ENCODE results near the gene SLC41A3.

DNA sequence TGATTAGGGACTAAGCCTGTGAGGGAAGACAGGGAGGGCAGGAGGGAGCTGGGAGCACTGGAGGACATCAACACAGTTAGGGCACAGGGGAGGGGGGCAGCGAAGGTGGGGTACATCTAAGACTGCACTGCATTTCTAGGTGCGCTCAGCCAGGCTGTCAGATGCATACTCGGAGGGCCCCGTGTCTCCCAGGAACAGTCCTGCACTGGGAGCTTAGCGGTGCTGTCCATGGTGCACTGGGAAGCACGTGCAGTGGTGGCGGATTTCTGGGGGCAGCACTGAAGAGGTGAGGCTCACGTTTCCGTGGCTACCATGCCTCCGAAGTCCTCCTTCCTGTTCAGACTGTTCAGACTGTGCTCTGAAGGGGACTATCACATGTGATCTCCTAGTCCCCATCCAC, 60.5 kb downstream of the SLC41A3 start:
- TF ChIP-seq, protein P1, sequence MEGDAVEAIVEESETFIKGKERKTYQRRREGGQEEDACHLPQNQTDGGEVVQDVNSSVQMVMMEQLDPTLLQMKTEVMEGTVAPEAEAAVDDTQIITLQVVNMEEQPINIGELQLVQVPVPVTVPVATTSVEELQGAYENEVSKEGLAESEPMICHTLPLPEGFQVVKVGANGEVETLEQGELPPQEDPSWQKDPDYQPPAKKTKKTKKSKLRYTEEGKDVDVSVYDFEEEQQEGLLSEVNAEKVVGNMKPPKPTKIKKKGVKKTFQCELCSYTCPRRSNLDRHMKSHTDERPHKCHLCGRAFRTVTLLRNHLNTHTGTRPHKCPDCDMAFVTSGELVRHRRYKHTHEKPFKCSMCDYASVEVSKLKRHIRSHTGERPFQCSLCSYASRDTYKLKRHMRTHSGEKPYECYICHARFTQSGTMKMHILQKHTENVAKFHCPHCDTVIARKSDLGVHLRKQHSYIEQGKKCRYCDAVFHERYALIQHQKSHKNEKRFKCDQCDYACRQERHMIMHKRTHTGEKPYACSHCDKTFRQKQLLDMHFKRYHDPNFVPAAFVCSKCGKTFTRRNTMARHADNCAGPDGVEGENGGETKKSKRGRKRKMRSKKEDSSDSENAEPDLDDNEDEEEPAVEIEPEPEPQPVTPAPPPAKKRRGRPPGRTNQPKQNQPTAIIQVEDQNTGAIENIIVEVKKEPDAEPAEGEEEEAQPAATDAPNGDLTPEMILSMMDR (IDR thresholded peaks at IDR 0.05; ENCODE audit: low read depth, low read length, missing input control), result no peak
- TF ChIP-seq, protein P2, sequence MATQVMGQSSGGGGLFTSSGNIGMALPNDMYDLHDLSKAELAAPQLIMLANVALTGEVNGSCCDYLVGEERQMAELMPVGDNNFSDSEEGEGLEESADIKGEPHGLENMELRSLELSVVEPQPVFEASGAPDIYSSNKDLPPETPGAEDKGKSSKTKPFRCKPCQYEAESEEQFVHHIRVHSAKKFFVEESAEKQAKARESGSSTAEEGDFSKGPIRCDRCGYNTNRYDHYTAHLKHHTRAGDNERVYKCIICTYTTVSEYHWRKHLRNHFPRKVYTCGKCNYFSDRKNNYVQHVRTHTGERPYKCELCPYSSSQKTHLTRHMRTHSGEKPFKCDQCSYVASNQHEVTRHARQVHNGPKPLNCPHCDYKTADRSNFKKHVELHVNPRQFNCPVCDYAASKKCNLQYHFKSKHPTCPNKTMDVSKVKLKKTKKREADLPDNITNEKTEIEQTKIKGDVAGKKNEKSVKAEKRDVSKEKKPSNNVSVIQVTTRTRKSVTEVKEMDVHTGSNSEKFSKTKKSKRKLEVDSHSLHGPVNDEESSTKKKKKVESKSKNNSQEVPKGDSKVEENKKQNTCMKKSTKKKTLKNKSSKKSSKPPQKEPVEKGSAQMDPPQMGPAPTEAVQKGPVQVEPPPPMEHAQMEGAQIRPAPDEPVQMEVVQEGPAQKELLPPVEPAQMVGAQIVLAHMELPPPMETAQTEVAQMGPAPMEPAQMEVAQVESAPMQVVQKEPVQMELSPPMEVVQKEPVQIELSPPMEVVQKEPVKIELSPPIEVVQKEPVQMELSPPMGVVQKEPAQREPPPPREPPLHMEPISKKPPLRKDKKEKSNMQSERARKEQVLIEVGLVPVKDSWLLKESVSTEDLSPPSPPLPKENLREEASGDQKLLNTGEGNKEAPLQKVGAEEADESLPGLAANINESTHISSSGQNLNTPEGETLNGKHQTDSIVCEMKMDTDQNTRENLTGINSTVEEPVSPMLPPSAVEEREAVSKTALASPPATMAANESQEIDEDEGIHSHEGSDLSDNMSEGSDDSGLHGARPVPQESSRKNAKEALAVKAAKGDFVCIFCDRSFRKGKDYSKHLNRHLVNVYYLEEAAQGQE (IDR thresholded peaks at IDR 0.05), result no peak
- no peak for TF ChIP-seq SP1 (IDR thresholded peaks at IDR 0.05)
- no peak for TF ChIP-seq RAD21 (IDR thresholded peaks at IDR 0.05)
- no peak for TF ChIP-seq EGR1 (IDR thresholded peaks at IDR 0.05; ENCODE audit: low read depth in 2 of 2)
- TF ChIP-seq JUND (IDR thresholded peaks at IDR 0.05), result no peak
- TF ChIP-seq FOXA1 (IDR thresholded peaks at IDR 0.05), result no peak
- TF ChIP-seq YY1 (IDR thresholded peaks at IDR 0.05), result no peak

All from liver (tissue), 3 donors.